Stomach (tissue), 9 donors: ENCODE measurements around the gene FCGR3A. TPM values are rescaled to one million over a fixed set of nuclear protein-coding genes. Genes with fewer than 3 reads are reported as not detected.

ENCODE experiments used
- DNase-seq, 2 donors: peaks; one replicate each; pipeline versions ENCODE4 v3.0.0 to v3.0.0-alpha.2; 2013 to 2019
- H3K27ac ChIP-seq, 5 donors: fragments of 200-600 bp in 4 of 5; sonication (generic) in 4 of 5; one replicate each; pipeline ENCODE4 v1.5.1; 2013 to 2019; ENCODE audit warnings: mild to moderate bottlenecking in 1 of 5, moderate library complexity in 1 of 5
- H3K27me3 ChIP-seq, 3 donors: fragments of 200-600 bp; sonication (generic); one replicate each; pipeline ENCODE4 v1.5.1; 2017 to 2019; ENCODE audit warnings: mixed run types in 1 of 3
- H3K36me3 ChIP-seq, 4 donors: fragments of 200-600 bp; sonication (generic); 1 replicate in 3 of 4; 2 replicates in 1 of 4; pipeline ENCODE4 v1.5.1; 2016 to 2019
- H3K4me1 ChIP-seq, 4 donors: fragments of 200-600 bp; sonication (generic); one replicate each; pipeline ENCODE4 v1.5.1; 2016 to 2019
- H3K4me3 ChIP-seq, 4 donors: fragments of 200-600 bp; sonication (generic) in 3 of 4; one replicate each; pipeline ENCODE4 v1.5.1; 2016 to 2019; ENCODE audit warnings: mild to moderate bottlenecking in 1 of 4
- H3K9me3 ChIP-seq, 4 donors: fragments of 200-600 bp; sonication (generic); one replicate each; pipeline ENCODE4 v1.5.1; 2016 to 2019
- CTCF ChIP-seq, 7 experiments: fragments of 450-650 bp in 4 of 7; fragments of 200-600 bp in 3 of 7; sonication (generic) in 3 of 7; IDR thresholded peaks; one replicate each; pipeline ENCODE4 v1.5.1; 2016 to 2019; ENCODE audit warnings: antibody characterized with exemption in 7 of 7, control low read depth in 2 of 7, mild to moderate bottlenecking in 1 of 7
- EP300 ChIP-seq: sonication (generic); formaldehyde crosslinking; IDR thresholded peaks from one replicate; pipeline ENCODE4 v1.6.1; 2017; ENCODE audit warnings: antibody characterized with exemption
- POLR2A ChIP-seq, 4 donors: fragments of 450-650 bp; IDR thresholded peaks; one replicate each; pipeline ENCODE4 v1.6.1; 2016; ENCODE audit warnings: antibody characterized with exemption in 4 of 4, control low read depth in 2 of 4, mild to moderate bottlenecking in 1 of 4, moderate library complexity in 1 of 4
- POLR2AphosphoS5 ChIP-seq, 3 donors: sonication (generic); formaldehyde crosslinking; IDR thresholded peaks; one replicate each; pipeline ENCODE4 v1.6.1; 2016; ENCODE audit warnings: antibody characterized with exemption in 3 of 3
- WGBS, 5 donors: extraction: QIAGEN DNeasy Blood & Tissue Kit in 3 of 5; methylation state at CpG; one replicate each; pipeline versions ENCODE4 v1.1.5 to v1.1.7; 2013 to 2018; 5-methylcytosine and 5-hydroxymethylcytosine counted together
- intact Hi-C: fragments of 100-400 bp; cut with DNase I; formaldehyde crosslinking; loops from one replicate; pipeline ENCODE4 v1.15.1; 2023; ENCODE audit warnings: low total_unique reads
- polyA plus RNA-seq, 3 donors: library from polyadenylated mRNA; stranded (reverse); fragments of 200-250 nt; gene quantifications; one replicate each; pipeline ENCODE4 v1.2.3, GENCODE V29; 2013
- total RNA-seq, 5 donors: library from RNA; depleted of rRNA; stranded (reverse); fragments of >200 nt; gene quantifications; one replicate each; pipeline versions ENCODE4 v1.1.0 to v1.2.3, GENCODE V29; 2014 to 2016
- donor health status: healthy with polysubstance abuse.
- donor health status: Bipolar disorder and iron deficiency.
- donor health status: healthy.

Gene FCGR3A
- total and polyA plus RNA-seq, 8 donors = 2.2 to 18.0 (median 6.7) TPM; not detected in 1

- no peak overlapping the region for H3K4me3 ChIP-seq
- H3K27ac ChIP-seq = no peak overlapping the region
- TF ChIP-seq POLR2AphosphoS5 (IDR thresholded peaks at IDR 0.05) (no peak), POLR2A (IDR thresholded peaks at IDR 0.05) (no peak), CTCF (IDR thresholded peaks at IDR 0.05) (no peak), EP300 (no peak)
- no peaks in the 10 kb centered on the region for H3K4me1 ChIP-seq
- H3K36me3 ChIP-seq = no peaks in the 10 kb centered on the region
- H3K9me3 ChIP-seq = no peaks in the 10 kb centered on the region
- intact Hi-C loops = no loop called here
- peaks cover 0 to 36% (median 0%) of the 10 kb centered on the region in 3 donors for H3K27me3 ChIP-seq
- WGBS, 5 donors = 25 to 41% (median 36%) methylated on average over 3 of the region's 3 CpGs
- no peak for DNase-seq
Measured at GRCh38 chr1:161494091-161494735, 55.4 kb downstream of the FCGR3A start.

- WGBS, 5 donors = 65 to 71% (median 69%) methylated on average over 2 of the region's 2 CpGs
- Histone ChIP-seq H3K27me3 (peaks cover 0 to 43% (median 0%) of the 10 kb centered on the region in 3 donors), H3K36me3 (no peaks in the 10 kb centered on the region), H3K9me3 (no peaks in the 10 kb centered on the region), H3K27ac (no peak overlapping the region), H3K4me3 (no peak overlapping the region), H3K4me1 (peaks cover 0 to 2% (median 0%) of the 10 kb centered on the region in 4 donors)
- intact Hi-C loops = no loop called here
- DNase-seq = no peak
- no peak for TF ChIP-seq POLR2A (IDR thresholded peaks at IDR 0.05)
- no peak for TF ChIP-seq CTCF (IDR thresholded peaks at IDR 0.05)
- TF ChIP-seq EP300 = no peak
- no peak for TF ChIP-seq POLR2AphosphoS5 (IDR thresholded peaks at IDR 0.05)
Measured at GRCh38 chr1:161492827-161493226, 56.8 kb downstream of the FCGR3A start.

Other genes starting within 250 kb of the FCGR3A start
- gene MPZ, start 239.8 kb downstream of the FCGR3A start, total RNA-seq = 10 to 100 TPM in 1 of 5 donors, 1 to 10 TPM in 1, not detected in 3; 1.3 to 15.1 TPM
- 1 to 10 TPM; 1.4 to 2.8 (median 2.3) TPM for gene MPZ, start 239.8 kb downstream of the FCGR3A start, polyA plus RNA-seq
- 100 to 1,000 TPM in 2 of 5 donors, 10 to 100 TPM in 3; 28.3 to 109 (median 83.1) TPM for gene SDHC, start 235.4 kb downstream of the FCGR3A start, total RNA-seq
- gene SDHC, start 235.4 kb downstream of the FCGR3A start, polyA plus RNA-seq = 100 to 1,000 TPM in 2 of 3 donors, 10 to 100 TPM in 1; 70.1 to 165 (median 152) TPM
- gene CFAP126, start 181.9 kb downstream of the FCGR3A start, total RNA-seq = not detected
- not detected for gene CFAP126, start 181.9 kb downstream of the FCGR3A start, polyA plus RNA-seq
- gene FCGR2A, start 44.4 kb downstream of the FCGR3A start, total RNA-seq = 10 to 100 TPM in 3 of 5 donors, 1 to 10 TPM in 2; 2.0 to 91.0 (median 24.3) TPM
- 10 to 100 TPM in 2 of 3 donors, 1 to 10 TPM in 1; 4.5 to 26.6 (median 12.2) TPM for gene FCGR2A, start 44.4 kb downstream of the FCGR3A start, polyA plus RNA-seq
- gene HSPA6, start 25.3 kb downstream of the FCGR3A start, total RNA-seq = under 1 TPM in 3 of 5 donors, not detected in 2; 0.45 to 0.73 (median 0.58) TPM
- gene HSPA6, start 25.3 kb downstream of the FCGR3A start, polyA plus RNA-seq = 1 to 10 TPM in 1 of 3 donors, under 1 TPM in 2; 0.61 to 2.9 (median 0.98) TPM
- 1 to 10 TPM in 2 of 5 donors, not detected in 3; 1.1 to 1.8 TPM for gene FCGR3B, start 81.4 kb upstream of the FCGR3A start, total RNA-seq
- 1 to 10 TPM in 2 of 3 donors, under 1 TPM in 1; 0.50 to 2.4 (median 1.2) TPM for gene FCGR3B, start 81.4 kb upstream of the FCGR3A start, polyA plus RNA-seq
- 10 to 100 TPM in 1 of 5 donors, 1 to 10 TPM in 3, under 1 TPM in 1; 0.58 to 16.9 (median 3.2) TPM for gene FCGR2B, start 113.3 kb upstream of the FCGR3A start, total RNA-seq
- gene FCGR2B, start 113.3 kb upstream of the FCGR3A start, polyA plus RNA-seq = 1 to 10 TPM; 2.0 to 2.2 (median 2.0) TPM
- 1 to 10 TPM in 1 of 5 donors, not detected in 4; 2.6 TPM for gene FCRLA, start 157.4 kb upstream of the FCGR3A start, total RNA-seq
- gene FCRLA, start 157.4 kb upstream of the FCGR3A start, polyA plus RNA-seq = 1 to 10 TPM in 2 of 3 donors, not detected in 1; 1.8 to 3.4 TPM
- 1 to 10 TPM in 1 of 5 donors, under 1 TPM in 1, not detected in 3; 0.55 to 3.8 TPM for gene FCRLB, start 171.7 kb upstream of the FCGR3A start, total RNA-seq
- under 1 TPM in 2 of 3 donors, not detected in 1; 0.30 to 0.68 TPM for gene FCRLB, start 171.7 kb upstream of the FCGR3A start, polyA plus RNA-seq
- 10 to 100 TPM in 4 of 5 donors, 1 to 10 TPM in 1; 1.8 to 39.1 (median 22.2) TPM for gene DUSP12, start 200.0 kb upstream of the FCGR3A start, total RNA-seq
- 10 to 100 TPM; 14.1 to 26.7 (median 20.2) TPM for gene DUSP12, start 200.0 kb upstream of the FCGR3A start, polyA plus RNA-seq
- 10 to 100 TPM in 4 of 5 donors, 1 to 10 TPM in 1; 5.5 to 54.3 (median 22.7) TPM for gene ATF6, start 216.5 kb upstream of the FCGR3A start, total RNA-seq
- gene ATF6, start 216.5 kb upstream of the FCGR3A start, polyA plus RNA-seq = 1 to 10 TPM; 3.4 to 4.4 (median 3.6) TPM